Retinal pigment epithelial cell (primary cell): Measurements from ENCODE around the gene TMEM237.

Experiments used
- DNase-seq: peaks from one replicate; pipeline ENCODE4 v3.0.0-alpha.2; 2010; ENCODE audit warnings: low read depth
- H3K4me3 ChIP-seq: 2 replicates; pipeline ENCODE4 v1.5.1; 2011; ENCODE audit warnings: mild to moderate bottlenecking, low read length, control low read depth, moderate library complexity
- TF ChIP-seq, protein P1 (sequence below): conservative IDR thresholded peaks from 2 replicates; pipeline ENCODE4 v1.5.1; 2011; ENCODE audit warnings: low read depth, low read length, control low read depth, inconsistent platforms

TMEM237 gene

DNA sequence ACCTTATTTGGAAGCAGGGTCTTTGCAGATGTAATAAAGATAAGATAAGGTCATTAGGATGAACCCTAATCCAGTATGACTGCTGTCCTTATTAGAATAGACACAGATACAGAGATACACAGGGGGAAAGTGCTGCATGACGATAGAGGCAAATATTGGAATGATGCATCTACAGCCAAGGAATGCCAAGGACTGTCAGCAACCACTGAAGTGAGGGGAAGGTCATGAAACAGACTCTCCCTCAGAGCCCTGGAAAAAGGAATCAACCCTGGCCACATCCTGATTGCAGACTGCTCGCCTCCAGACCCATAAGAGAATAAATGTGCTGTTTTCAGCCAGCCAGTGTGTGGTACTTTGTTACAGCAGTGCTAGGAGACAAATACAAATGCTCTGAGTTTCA lies 14.8 kb downstream of the TMEM237 start:
- DNase-seq = no peak
- TF ChIP-seq, protein P1, sequence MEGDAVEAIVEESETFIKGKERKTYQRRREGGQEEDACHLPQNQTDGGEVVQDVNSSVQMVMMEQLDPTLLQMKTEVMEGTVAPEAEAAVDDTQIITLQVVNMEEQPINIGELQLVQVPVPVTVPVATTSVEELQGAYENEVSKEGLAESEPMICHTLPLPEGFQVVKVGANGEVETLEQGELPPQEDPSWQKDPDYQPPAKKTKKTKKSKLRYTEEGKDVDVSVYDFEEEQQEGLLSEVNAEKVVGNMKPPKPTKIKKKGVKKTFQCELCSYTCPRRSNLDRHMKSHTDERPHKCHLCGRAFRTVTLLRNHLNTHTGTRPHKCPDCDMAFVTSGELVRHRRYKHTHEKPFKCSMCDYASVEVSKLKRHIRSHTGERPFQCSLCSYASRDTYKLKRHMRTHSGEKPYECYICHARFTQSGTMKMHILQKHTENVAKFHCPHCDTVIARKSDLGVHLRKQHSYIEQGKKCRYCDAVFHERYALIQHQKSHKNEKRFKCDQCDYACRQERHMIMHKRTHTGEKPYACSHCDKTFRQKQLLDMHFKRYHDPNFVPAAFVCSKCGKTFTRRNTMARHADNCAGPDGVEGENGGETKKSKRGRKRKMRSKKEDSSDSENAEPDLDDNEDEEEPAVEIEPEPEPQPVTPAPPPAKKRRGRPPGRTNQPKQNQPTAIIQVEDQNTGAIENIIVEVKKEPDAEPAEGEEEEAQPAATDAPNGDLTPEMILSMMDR = no peak
- H3K4me3 ChIP-seq = no peak overlapping the region

DNA sequence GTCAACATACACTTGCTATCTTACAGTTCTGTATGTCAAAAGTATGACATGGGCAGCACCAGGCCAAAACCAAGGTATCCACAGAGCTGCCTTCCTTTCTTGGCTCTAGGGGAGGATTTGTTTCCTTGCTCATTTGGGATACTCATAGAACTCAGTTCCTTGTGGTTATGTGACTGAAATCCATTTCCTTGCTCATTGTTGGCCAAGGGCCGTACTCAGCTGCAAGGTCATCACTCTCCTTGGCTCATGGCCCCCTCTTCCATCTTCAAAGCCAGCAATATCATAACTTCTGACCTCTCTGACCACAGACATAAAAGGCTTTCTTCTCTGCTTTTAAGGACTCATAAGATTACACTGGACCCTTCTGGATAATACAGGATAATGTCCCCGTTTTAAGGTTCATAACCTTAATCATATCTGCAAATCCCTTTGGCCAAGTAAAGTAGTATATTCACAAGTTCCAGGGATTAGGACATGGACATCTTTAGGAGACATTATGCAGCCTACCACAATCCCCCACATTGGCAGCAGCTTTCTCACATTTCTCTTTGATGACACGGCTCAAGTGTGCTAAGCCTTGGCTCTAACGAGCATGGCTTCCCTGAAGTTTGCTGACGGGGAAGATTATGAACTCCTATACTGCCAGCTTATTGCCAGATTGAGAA lies 20.9 kb downstream of the TMEM237 start:
- no peak for DNase-seq
- TF ChIP-seq, protein P1 = no peak
- H3K4me3 ChIP-seq = no peak overlapping the region

DNA sequence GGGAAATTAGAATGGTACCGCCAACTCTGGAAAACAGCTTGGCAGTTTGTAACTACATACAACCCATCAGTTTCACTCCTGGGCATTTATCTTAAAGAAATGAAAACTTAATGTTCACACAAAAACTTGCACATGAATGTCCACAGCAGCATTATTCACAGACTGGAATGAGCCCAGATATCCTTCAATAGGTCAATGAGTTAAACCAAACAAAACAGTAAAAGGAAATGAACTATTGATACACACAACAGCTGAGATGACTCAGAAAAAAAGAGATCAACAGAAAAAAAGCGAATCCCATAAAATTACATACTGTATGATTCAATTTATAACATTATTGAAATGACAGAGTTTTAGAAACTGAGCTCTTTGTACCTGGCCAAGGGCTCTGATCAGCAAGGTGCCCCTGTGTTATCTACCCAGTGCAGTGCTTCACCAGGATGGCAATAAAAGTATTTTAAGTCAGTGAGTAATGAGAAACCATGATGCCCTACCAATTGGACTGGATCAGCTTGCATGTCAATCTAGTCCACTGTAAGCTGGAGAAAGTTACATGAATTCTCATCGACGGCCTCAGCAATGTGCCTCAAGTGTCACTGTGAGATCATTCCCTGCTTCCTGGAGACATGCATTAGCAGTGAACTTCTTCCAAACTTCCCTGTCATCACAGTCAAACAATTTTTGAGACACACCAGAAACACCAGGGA lies 21.9 kb downstream of the TMEM237 start:
- no peak overlapping the region for H3K4me3 ChIP-seq
- TF ChIP-seq, protein P1 = no peak
- DNase-seq = no peak

DNA sequence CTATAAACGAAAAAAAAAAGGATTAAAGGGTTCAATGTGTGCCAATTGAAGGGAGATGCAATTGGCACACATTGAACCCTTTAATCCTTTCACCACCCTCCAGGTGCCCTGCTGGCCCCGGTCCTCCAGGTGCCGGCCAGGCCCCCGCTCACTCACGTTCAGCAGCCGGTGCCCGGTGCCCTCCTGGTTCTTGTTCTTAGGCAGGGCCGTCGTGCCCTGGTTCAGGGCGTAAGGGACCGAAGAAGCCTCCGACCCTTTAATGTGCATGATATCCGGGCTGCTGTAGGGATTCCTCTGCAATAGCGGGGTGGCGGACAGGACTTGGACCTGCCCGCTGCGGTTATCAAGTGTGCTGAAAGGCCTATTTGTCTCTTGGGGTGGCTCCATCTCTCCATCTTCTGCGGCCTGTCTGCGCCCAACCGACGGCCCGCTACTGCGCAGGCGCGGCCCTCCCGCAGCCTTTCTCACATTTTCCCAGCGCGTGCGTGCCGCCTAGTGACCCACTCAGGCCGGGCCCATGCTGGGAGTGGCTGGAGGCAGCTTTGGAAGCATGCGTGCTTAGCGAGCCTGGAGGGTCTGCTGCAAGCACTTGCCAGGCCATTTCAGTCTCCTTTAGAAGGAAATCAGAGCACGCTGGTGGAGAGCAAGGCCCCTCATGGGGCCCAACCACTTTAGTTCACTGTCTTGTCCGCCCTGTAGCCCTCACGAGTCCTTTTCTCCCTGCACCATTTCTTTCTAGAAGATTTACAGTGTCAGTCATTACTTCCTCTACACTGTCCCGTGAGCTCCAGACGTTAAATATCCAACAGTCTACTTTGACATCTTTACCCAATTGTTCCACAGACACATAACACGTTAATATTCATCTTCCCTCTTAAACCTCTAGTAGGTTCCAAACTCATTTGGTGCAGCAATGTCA lies 24.3 kb downstream of the TMEM237 start:
- H3K4me3 ChIP-seq = peak overlapping the region; percentile 12
- no peak for DNase-seq
- TF ChIP-seq, protein P1 = peak; percentile 33

DNA sequence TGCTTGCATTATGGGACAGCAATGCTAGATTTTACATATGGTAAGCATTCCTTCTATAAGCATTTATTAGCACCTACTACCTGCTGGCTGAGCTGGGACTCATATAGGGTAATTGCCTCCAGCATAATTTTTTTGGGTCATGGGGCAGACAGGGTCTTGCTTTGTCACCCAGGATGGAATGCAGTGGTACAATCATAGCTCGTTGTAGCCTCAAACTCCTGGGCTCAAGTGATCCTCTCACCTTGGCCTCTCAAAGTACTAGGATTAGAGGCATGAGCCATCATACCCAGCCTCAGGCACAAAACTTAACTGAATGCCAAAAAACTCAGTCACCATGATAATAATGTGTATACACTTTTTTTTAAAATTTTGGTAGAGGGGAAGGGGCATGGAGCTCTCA lies 35.3 kb downstream of the TMEM237 start:
- H3K4me3 ChIP-seq = no peak overlapping the region
- TF ChIP-seq, protein P1 = no peak
- no peak for DNase-seq

DNA sequence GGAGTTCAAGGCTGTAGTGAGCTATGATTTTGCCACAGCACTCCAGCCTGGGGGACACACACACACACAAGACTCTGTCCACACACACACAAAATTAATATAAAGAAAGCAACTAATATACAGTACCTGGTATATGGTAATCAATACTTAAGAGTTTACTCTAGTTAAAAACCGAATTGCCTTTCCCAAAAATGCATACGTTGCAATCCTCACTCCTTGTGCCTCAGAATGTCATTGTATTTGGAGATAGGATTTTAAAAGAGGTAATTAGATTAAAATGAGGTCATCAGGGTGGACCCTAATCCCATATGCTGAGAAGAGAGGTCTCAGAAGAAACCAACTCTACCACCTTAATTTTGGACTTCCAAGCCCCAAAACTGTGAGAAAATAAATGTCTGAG lies 35.7 kb downstream of the TMEM237 start:
- H3K4me3 ChIP-seq = no peak overlapping the region
- DNase-seq = no peak
- TF ChIP-seq, protein P1 = no peak
